DOHH2 (cell line): ENCODE data around the gene NPAS3.

Experiments
- H3F3A ChIP-seq: fragments of 200-600 bp; sonication (generic), shearing (Covaris generic); 2 replicates; pipeline ENCODE4 v1.6.0; 2016; ENCODE audit warnings: antibody characterized with exemption, mild to moderate bottlenecking; ENCODE audit not compliant: control insufficient read depth, insufficient read depth
- H3K27ac ChIP-seq: fragments of 200-600 bp; sonication (generic); 2 replicates; pipeline ENCODE4 v1.5.1; 2014; ENCODE audit warnings: low read depth, mild to moderate bottlenecking, low read length, moderate library complexity
- H3K27me3 ChIP-seq: fragments of 200-600 bp; sonication (generic); 2 replicates; pipeline ENCODE4 v1.6.1; 2014; ENCODE audit warnings: mild to moderate bottlenecking, low read length, mixed read lengths; ENCODE audit not compliant: control insufficient read depth
- H3K36me3 ChIP-seq: fragments of 200-600 bp; sonication (generic); 2 replicates; pipeline ENCODE4 v1.6.1; 2014; ENCODE audit warnings: mild to moderate bottlenecking, low read length, moderate library complexity, mixed read lengths; ENCODE audit not compliant: control insufficient read depth
- H3K4me1 ChIP-seq: fragments of 200-600 bp; sonication (generic); 2 replicates; pipeline ENCODE4 v1.6.1; 2014; ENCODE audit warnings: mild to moderate bottlenecking, low read length, mixed read lengths; ENCODE audit not compliant: control insufficient read depth
- H3K4me2 ChIP-seq: fragments of 200-600 bp; sonication (generic); 2 replicates; pipeline ENCODE4 v1.6.0; 2014; ENCODE audit warnings: mild to moderate bottlenecking, low read length, moderate library complexity
- H3K4me3 ChIP-seq: fragments of 200-600 bp; sonication (generic); 2 replicates; pipeline ENCODE4 v1.5.1; 2014; ENCODE audit warnings: mild to moderate bottlenecking, low read length, mixed read lengths
- H3K79me2 ChIP-seq: fragments of 200-600 bp; sonication (generic); 2 replicates; pipeline ENCODE4 v1.6.1; 2014; ENCODE audit warnings: mild to moderate bottlenecking, low read length, mixed read lengths; ENCODE audit not compliant: control insufficient read depth
- H3K9me2 ChIP-seq: fragments of 200-600 bp; sonication (generic); replicated peaks from 2 replicates; pipeline ENCODE4 v1.6.1; 2014; ENCODE audit warnings: mild to moderate bottlenecking, low read length, mixed read lengths; ENCODE audit not compliant: control insufficient read depth
- H3K9me3 ChIP-seq: fragments of 200-600 bp; sonication (generic); 2 replicates; pipeline ENCODE4 v1.6.1; 2014; ENCODE audit warnings: antibody characterized with exemption, low read length, mixed read lengths; ENCODE audit not compliant: control insufficient read depth, insufficient read depth
- H4K20me1 ChIP-seq: fragments of 200-600 bp; sonication (generic); 2 replicates; pipeline ENCODE4 v1.6.0; 2014; ENCODE audit warnings: low read depth, mild to moderate bottlenecking, antibody characterized with exemption, low read length, moderate library complexity; ENCODE audit not compliant: control insufficient read depth, insufficient read depth
- EZH2phosphoT487 ChIP-seq: fragments of 200-600 bp; sonication (generic); IDR thresholded peaks from 2 replicates; pipeline ENCODE4 v1.6.1; 2017; ENCODE audit warnings: borderline replicate concordance, mild to moderate bottlenecking, antibody characterized with exemption, low read length, moderate library complexity, mixed read lengths
- TF ChIP-seq, protein P1 (sequence below): fragments of 200-600 bp; sonication (generic); IDR thresholded peaks from one replicate; pipeline ENCODE4 v1.5.1; 2014; ENCODE audit warnings: antibody characterized with exemption, mild to moderate bottlenecking, low read depth, low read length; ENCODE audit not compliant: poor library complexity, severe bottlenecking

Gene NPAS3

DNA sequence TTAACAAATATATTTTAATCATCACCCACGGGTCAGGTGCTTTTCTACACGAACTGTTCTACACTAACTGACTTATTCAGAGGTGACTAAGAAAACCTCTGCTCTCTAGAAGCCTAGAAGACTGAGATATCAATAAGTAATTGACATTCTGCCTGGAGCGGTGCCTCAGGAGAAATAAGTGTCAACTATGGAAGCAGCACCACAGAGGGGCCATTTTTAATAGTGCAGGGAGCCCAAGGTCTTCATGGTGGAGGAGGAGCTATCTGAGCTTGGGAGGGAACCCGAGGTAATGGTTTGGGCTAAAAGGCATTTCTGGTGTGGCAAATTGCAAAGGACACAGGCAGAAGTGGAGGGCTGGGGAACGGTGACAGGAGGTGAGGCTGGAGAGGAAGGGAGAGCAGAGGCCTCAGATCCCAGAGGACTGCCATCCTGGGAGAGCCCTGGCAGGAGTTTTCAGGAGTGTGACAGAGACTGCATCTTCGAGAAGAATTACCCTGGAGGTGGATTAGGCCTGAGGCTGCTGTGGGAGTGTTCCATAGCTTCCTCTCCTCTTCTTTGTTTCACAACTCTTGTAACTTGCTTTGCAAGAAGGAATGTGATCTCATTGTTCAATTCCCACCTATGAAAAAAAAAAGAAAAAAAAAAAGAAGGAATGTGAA lies 123.1 kb downstream of the NPAS3 start:
- no peaks in the 10 kb centered on the region for H3K9me3 ChIP-seq
- no peaks in the 10 kb centered on the region for H3K79me2 ChIP-seq
- TF ChIP-seq EZH2phosphoT487 = no peak
- TF ChIP-seq, protein P1, sequence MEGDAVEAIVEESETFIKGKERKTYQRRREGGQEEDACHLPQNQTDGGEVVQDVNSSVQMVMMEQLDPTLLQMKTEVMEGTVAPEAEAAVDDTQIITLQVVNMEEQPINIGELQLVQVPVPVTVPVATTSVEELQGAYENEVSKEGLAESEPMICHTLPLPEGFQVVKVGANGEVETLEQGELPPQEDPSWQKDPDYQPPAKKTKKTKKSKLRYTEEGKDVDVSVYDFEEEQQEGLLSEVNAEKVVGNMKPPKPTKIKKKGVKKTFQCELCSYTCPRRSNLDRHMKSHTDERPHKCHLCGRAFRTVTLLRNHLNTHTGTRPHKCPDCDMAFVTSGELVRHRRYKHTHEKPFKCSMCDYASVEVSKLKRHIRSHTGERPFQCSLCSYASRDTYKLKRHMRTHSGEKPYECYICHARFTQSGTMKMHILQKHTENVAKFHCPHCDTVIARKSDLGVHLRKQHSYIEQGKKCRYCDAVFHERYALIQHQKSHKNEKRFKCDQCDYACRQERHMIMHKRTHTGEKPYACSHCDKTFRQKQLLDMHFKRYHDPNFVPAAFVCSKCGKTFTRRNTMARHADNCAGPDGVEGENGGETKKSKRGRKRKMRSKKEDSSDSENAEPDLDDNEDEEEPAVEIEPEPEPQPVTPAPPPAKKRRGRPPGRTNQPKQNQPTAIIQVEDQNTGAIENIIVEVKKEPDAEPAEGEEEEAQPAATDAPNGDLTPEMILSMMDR = no peak
- H3K4me1 ChIP-seq = no peaks in the 10 kb centered on the region
- H3K4me3 ChIP-seq = no peak overlapping the region
- no peaks in the 10 kb centered on the region for H3K9me2 ChIP-seq
- H3K27me3 ChIP-seq = no peaks in the 10 kb centered on the region
- H4K20me1 ChIP-seq = no peaks in the 10 kb centered on the region
- H3K36me3 ChIP-seq = no peaks in the 10 kb centered on the region
- H3F3A ChIP-seq = no peaks in the 10 kb centered on the region
- no peak overlapping the region for H3K27ac ChIP-seq
- H3K4me2 ChIP-seq = no peak overlapping the region

DNA sequence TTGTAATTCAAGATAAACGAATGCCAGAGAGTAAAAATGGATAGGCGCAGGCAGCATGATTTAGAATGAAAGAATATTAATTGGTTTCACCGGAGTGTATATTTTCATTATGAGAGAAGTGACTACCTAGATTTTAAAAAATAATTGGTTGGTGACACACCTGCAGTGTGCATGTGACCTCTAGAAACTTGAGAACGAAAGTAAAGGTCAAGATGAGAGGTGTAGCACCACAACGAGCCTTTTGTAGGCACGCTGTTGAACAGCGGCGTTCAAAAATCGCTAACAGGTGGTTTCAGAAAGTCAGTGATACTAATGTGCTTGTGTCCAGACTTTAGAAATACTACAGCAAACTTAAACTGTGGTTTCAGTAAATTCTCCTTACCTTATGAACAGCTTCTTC lies 123.8 kb downstream of the NPAS3 start:
- H3K27ac ChIP-seq = no peak overlapping the region
- no peaks in the 10 kb centered on the region for H4K20me1 ChIP-seq
- H3K9me2 ChIP-seq = no peaks in the 10 kb centered on the region
- TF ChIP-seq, protein P1 = no peak
- no peak for TF ChIP-seq EZH2phosphoT487
- H3K27me3 ChIP-seq = no peaks in the 10 kb centered on the region
- no peak overlapping the region for H3K4me2 ChIP-seq
- H3K4me3 ChIP-seq = no peak overlapping the region
- H3F3A ChIP-seq = no peaks in the 10 kb centered on the region
- H3K36me3 ChIP-seq = no peaks in the 10 kb centered on the region
- no peaks in the 10 kb centered on the region for H3K79me2 ChIP-seq
- no peaks in the 10 kb centered on the region for H3K4me1 ChIP-seq
- no peaks in the 10 kb centered on the region for H3K9me3 ChIP-seq

DNA sequence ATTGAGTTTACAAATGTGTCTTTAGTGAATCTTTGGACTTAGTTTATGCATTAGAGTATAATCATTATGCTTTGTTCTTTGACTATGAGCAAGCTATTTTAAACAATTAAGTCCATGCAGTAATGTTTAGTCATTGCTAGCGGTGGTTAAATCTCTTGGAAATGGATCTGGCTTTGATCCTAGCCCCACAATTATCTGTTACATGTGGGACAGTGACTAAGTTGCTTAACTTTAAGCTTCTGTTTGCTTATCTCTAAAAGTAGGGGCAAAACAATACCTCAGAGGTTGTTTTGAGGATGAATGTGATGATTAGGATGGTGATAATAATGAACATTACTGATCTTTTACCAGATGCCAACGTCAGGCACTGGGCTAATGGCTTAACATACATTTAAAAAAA lies 124.2 kb downstream of the NPAS3 start:
- Histone ChIP-seq H3K36me3 (no peaks in the 10 kb centered on the region), H3K9me2 (no peaks in the 10 kb centered on the region), H3K4me3 (no peak overlapping the region), H4K20me1 (no peaks in the 10 kb centered on the region), H3K27ac (no peak overlapping the region), H3F3A (no peaks in the 10 kb centered on the region), H3K27me3 (no peaks in the 10 kb centered on the region), H3K9me3 (no peaks in the 10 kb centered on the region), H3K4me2 (no peak overlapping the region), H3K79me2 (no peaks in the 10 kb centered on the region), H3K4me1 (no peaks in the 10 kb centered on the region)
- TF ChIP-seq, protein P1 = no peak
- no peak for TF ChIP-seq EZH2phosphoT487
